Mesothelial cell of epicardium (in vitro differentiated cells): ENCODE data around the gene MSH3. TPM values are rescaled to one million over a fixed set of nuclear protein-coding genes. Genes with fewer than 3 reads are reported as not detected.

Source experiments
- DNase-seq, 2 experiments: peaks; one replicate each; pipeline ENCODE4 v3.0.0; 2021; ENCODE audit warnings: low spot score in 2 of 2; ENCODE audit not compliant: unreplicated experiment in 2 of 2
- H3K27ac Mint-ChIP-seq: 2 replicates; pipeline ENCODE4 v1.8.0; 2021; ENCODE audit warnings: mixed read lengths
- H3K27me3 Mint-ChIP-seq: 2 replicates; pipeline ENCODE4 v1.8.0; 2021; ENCODE audit warnings: low read depth, mixed read lengths
- H3K36me3 Mint-ChIP-seq: 2 replicates; pipeline ENCODE4 v1.8.0; 2021; ENCODE audit warnings: mixed read lengths
- H3K4me1 Mint-ChIP-seq: 2 replicates; pipeline ENCODE4 v1.8.0; 2021; ENCODE audit warnings: mixed read lengths
- H3K4me3 Mint-ChIP-seq: 2 replicates; pipeline ENCODE4 v1.8.0; 2021; ENCODE audit warnings: mild to moderate bottlenecking, moderate library complexity, mixed read lengths
- H3K9me3 Mint-ChIP-seq: 2 replicates; pipeline ENCODE4 v1.8.0; 2021; ENCODE audit warnings: mixed read lengths
- CTCF ChIP-seq: fragments of 200-600 bp; sonication (generic); IDR thresholded peaks from one replicate; pipeline ENCODE4 v1.5.0; 2021; ENCODE audit warnings: antibody characterized with exemption; ENCODE audit not compliant: unreplicated experiment
- total RNA-seq: library from RNA; stranded (reverse); gene quantifications from 3 replicates; pipeline ENCODE4 v1.2.1, GENCODE V29; 2021

The MSH3 gene
- total RNA-seq, 1 donor from 2014 or later: 18.4 TPM

- no peak for TF ChIP-seq CTCF
- no peaks in the 10 kb centered on the region for H3K27me3 Mint-ChIP-seq
- H3K4me3 Mint-ChIP-seq: no peak overlapping the region
- peaks cover 33% of the 10 kb centered on the region for H3K36me3 Mint-ChIP-seq
- no peak for DNase-seq
- no peaks in the 10 kb centered on the region for H3K9me3 Mint-ChIP-seq
- H3K27ac Mint-ChIP-seq: no peak overlapping the region
- no peaks in the 10 kb centered on the region for H3K4me1 Mint-ChIP-seq
Observed at GRCh38 chr5:80668016-80668969, 13.8 kb downstream of the MSH3 start.

- Mint-ChIP-seq H3K4me3 (no peak overlapping the region), H3K4me1 (no peaks in the 10 kb centered on the region), H3K9me3 (no peaks in the 10 kb centered on the region), H3K36me3 (peaks cover 20% of the 10 kb centered on the region), H3K27ac (no peak overlapping the region), H3K27me3 (no peaks in the 10 kb centered on the region)
- peak; percentile 92 for TF ChIP-seq CTCF
- peak in 1 of 2 experiments; percentile 69 for DNase-seq
Observed at GRCh38 chr5:80672140-80672736, 17.8 kb downstream of the MSH3 start.

- Mint-ChIP-seq H3K9me3 (no peaks in the 10 kb centered on the region), H3K36me3 (peaks cover 22% of the 10 kb centered on the region), H3K27ac (no peak overlapping the region), H3K4me3 (no peak overlapping the region), H3K4me1 (no peaks in the 10 kb centered on the region), H3K27me3 (no peaks in the 10 kb centered on the region)
- no peak for DNase-seq
- no peak for TF ChIP-seq CTCF
Observed at GRCh38 chr5:80676706-80677105, 22.3 kb downstream of the MSH3 start.

GRCh38 chr5:80686757-80687156 is 32.3 kb downstream of the MSH3 start:
- peaks cover 27% of the 10 kb centered on the region for H3K36me3 Mint-ChIP-seq
- no peak overlapping the region for H3K4me3 Mint-ChIP-seq
- H3K4me1 Mint-ChIP-seq: no peaks in the 10 kb centered on the region
- peaks cover 15% of the 10 kb centered on the region for H3K9me3 Mint-ChIP-seq
- H3K27me3 Mint-ChIP-seq: no peaks in the 10 kb centered on the region
- peak; percentile 70 for TF ChIP-seq CTCF
- DNase-seq: no peak
- H3K27ac Mint-ChIP-seq: no peak overlapping the region

- no peak for TF ChIP-seq CTCF
- no peak for DNase-seq
- Mint-ChIP-seq H3K27me3 (no peaks in the 10 kb centered on the region), H3K36me3 (peaks cover 10% of the 10 kb centered on the region), H3K4me3 (no peak overlapping the region), H3K27ac (no peak overlapping the region), H3K9me3 (peaks cover 4% of the 10 kb centered on the region), H3K4me1 (no peaks in the 10 kb centered on the region)
Observed at GRCh38 chr5:80688648-80689420, 34.4 kb downstream of the MSH3 start.
